IMR-90 (cell line): ENCODE results near the gene AGXT.

Experiments used
- CTCF ChIP-seq: conservative IDR thresholded peaks from 2 replicates; pipeline ENCODE4 v1.5.1; 2012; ENCODE audit warnings: mild to moderate bottlenecking, low read depth, low read length, improper control_type of control experiment
- TF ChIP-seq, protein P1 (sequence below): fragments of 150-350 bp; IDR thresholded peaks from 2 replicates; pipeline ENCODE4 v1.6.1; 2017; ENCODE audit warnings: mild to moderate bottlenecking, antibody characterized with exemption, low read length, low read depth

DNA sequence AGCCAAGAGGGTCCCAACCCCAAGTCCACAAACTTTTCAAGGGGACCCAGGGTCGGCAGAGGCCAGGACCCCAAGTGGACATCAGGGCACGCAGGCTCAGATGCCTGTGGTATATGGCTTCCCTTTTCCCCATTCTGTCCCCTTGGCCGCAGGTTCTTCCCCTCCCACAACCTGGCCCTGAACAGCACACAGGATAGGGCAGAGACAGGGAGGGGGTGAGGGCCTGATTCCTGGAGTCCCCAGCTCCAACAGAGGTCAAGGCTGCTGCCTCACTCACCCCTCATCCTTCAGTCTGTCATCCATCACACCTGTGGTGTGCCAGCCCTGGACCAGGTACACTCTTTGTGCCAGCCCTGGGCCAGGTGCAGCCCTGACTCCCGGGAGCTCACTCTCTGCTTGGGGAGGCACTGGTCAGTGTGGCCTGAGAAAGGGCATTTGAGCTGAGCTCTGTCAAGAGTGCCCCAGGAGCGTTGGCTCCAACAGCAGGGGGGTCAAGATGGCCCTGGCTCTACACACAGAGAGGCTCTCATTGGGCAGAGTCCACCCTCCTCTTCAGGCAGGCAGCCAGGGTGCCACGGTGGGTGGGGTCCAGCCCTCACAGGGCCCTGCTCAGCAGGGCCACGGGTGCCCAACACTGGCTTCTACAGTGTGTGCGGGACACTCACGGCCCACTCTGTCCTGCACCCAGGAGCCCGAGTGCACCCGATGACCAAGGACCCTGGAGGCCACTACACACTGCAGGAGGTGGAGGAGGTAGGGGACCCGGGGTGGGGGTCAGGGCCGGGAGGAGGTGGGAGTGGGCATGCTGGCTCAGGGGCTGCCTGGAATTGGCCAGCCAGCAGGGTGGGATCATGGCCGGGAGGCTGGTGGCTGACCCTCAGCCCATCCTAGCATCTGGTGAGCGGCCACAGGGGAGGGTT lies 1.6 kb downstream of the AGXT start:
- TF ChIP-seq CTCF = no peak
- TF ChIP-seq, protein P1, sequence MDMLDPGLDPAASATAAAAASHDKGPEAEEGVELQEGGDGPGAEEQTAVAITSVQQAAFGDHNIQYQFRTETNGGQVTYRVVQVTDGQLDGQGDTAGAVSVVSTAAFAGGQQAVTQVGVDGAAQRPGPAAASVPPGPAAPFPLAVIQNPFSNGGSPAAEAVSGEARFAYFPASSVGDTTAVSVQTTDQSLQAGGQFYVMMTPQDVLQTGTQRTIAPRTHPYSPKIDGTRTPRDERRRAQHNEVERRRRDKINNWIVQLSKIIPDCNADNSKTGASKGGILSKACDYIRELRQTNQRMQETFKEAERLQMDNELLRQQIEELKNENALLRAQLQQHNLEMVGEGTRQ = no peak
